Gastroesophageal sphincter (tissue), 3 donors: Measurements from ENCODE around the gene SEC11C.

Experiments used
- EP300 ChIP-seq: sonication (generic); formaldehyde crosslinking; IDR thresholded peaks from one replicate; pipeline ENCODE4 v1.6.1; 2017; ENCODE audit warnings: antibody characterized with exemption, mild to moderate bottlenecking
- POLR2A ChIP-seq, 2 donors: fragments of 450-650 bp; IDR thresholded peaks; one replicate each; pipeline ENCODE4 v1.6.1; 2017; ENCODE audit warnings: antibody characterized with exemption in 2 of 2, mild to moderate bottlenecking in 2 of 2, moderate library complexity in 1 of 2
- TF ChIP-seq, protein P1 (sequence below), 4 experiments: fragments of 200-600 bp in 2 of 4; fragments of 450-650 bp in 2 of 4; sonication (generic) in 1 of 4; IDR thresholded peaks; one replicate each; pipeline ENCODE4 v1.5.1; 2017 to 2019; ENCODE audit warnings: antibody characterized with exemption in 4 of 4, mild to moderate bottlenecking in 2 of 4, moderate library complexity in 2 of 4

DNA sequence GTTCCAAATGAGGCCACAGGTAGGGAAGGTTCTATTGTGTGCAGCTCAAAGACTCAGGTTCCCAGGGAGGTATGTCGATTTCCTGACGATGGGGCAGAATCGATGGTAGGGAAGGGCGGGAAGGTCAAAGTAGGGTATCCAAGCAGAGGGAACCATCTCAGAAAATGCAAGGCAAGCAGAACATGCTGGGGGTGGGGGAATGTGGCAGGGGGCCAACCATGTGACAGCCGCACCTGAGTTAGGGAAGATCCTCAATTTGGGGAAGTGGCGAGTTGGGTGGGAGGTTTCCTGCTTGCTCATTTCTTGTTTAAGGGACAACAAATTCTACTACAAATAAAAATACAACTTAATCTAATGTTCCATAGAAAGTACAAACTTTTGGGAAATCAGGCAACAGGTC, 58.5 kb downstream of the SEC11C start:
- TF ChIP-seq, protein P1, sequence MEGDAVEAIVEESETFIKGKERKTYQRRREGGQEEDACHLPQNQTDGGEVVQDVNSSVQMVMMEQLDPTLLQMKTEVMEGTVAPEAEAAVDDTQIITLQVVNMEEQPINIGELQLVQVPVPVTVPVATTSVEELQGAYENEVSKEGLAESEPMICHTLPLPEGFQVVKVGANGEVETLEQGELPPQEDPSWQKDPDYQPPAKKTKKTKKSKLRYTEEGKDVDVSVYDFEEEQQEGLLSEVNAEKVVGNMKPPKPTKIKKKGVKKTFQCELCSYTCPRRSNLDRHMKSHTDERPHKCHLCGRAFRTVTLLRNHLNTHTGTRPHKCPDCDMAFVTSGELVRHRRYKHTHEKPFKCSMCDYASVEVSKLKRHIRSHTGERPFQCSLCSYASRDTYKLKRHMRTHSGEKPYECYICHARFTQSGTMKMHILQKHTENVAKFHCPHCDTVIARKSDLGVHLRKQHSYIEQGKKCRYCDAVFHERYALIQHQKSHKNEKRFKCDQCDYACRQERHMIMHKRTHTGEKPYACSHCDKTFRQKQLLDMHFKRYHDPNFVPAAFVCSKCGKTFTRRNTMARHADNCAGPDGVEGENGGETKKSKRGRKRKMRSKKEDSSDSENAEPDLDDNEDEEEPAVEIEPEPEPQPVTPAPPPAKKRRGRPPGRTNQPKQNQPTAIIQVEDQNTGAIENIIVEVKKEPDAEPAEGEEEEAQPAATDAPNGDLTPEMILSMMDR (IDR thresholded peaks at IDR 0.05) = no peak
- TF ChIP-seq POLR2A (IDR thresholded peaks at IDR 0.05) = no peak
- TF ChIP-seq EP300 = no peak
